K562 (cell line): ENCODE measurements around the gene KCNJ2. TPM values are rescaled to one million over a fixed set of nuclear protein-coding genes. Genes with fewer than 3 reads are reported as not detected.

ENCODE experiments used
- ARID2 ChIP-seq: fragments of 450-650 bp; IDR thresholded peaks from 2 replicates; pipeline ENCODE4 v1.6.1; 2017; ENCODE audit warnings: antibody characterized with exemption, mild to moderate bottlenecking
- DMBX1 ChIP-seq: fragments of 250-450 bp; sonication (Bioruptor Pico); IDR thresholded peaks from 2 replicates; pipeline ENCODE4 v1.8.0; 2022; ENCODE audit warnings: inconsistent platforms, mild to moderate bottlenecking, moderate library complexity, borderline replicate concordance
- LCOR ChIP-seq: sonication (generic); formaldehyde crosslinking; IDR thresholded peaks from 2 replicates; pipeline ENCODE4 v1.8.0; 2022; ENCODE audit warnings: mild to moderate bottlenecking, missing genetic modification reagents
- MXI1 ChIP-seq: IDR thresholded peaks from 2 replicates; pipeline ENCODE4 v1.6.1; 2011; ENCODE audit warnings: low read depth, mild to moderate bottlenecking, improper control_type of control experiment, low read length
- NFIX ChIP-seq: fragments of 250-450 bp; sonication (Bioruptor Pico); IDR thresholded peaks from 2 replicates; pipeline ENCODE4 v1.4.0; 2020; ENCODE audit warnings: low read depth, mild to moderate bottlenecking, moderate library complexity
- PCBP2 ChIP-seq: fragments of 200-400 bp; formaldehyde crosslinking; IDR thresholded peaks from 2 replicates; pipeline ENCODE4 v1.6.1; 2018; ENCODE audit warnings: low read length, low read depth, mild to moderate bottlenecking, moderate library complexity; ENCODE audit not compliant: poor library complexity, severe bottlenecking
- SIN3A ChIP-seq, 2 experiments: fragments of 150-350 bp in 1 of 2; IDR thresholded peaks; 2 replicates each; pipeline ENCODE4 v1.6.1; 2011 to 2016; ENCODE audit warnings: borderline replicate concordance in 2 of 2, low read depth in 2 of 2, low read length in 2 of 2, mild to moderate bottlenecking in 2 of 2, moderate library complexity in 2 of 2; ENCODE audit not compliant: control insufficient read depth in 1 of 2
- ZNF253 ChIP-seq: fragments of 250-450 bp; sonication (Bioruptor Pico); conservative IDR thresholded peaks from 2 replicates; pipeline ENCODE4 v1.6.1; 2021; ENCODE audit warnings: mild to moderate bottlenecking
- polyA plus RNA-seq, 8 experiments: library from polyadenylated mRNA; depleted of rRNA in 4 of 8; stranded (reverse) in 5 of 8; unstranded in 3 of 8; fragments of >200 nt; fragmentation: Nextera tagmentation in 2 of 8; fragmentation: Illumina TruSeq in 1 of 8; extraction: Ambion mirVana in 2 of 8; extraction: Trizol in 1 of 8; gene quantifications; 2 replicates each; pipeline versions ENCODE4 v1.2.1 to v1.2.3, GENCODE V29; 2011 to 2014; ENCODE audit warnings: inconsistent platforms in 1 of 8, missing spikeins in 1 of 8
- total RNA-seq, 7 experiments: library from RNA; depleted of rRNA in 6 of 7; stranded (reverse); fragments of >200 nt in 6 of 7; fragmentation: Illumina TruSeq in 2 of 7; extraction: Trizol in 2 of 7; gene quantifications; 2 replicates each; pipeline versions ENCODE4 v1.2.1 to v1.2.3, GENCODE V29; 2011 to 2021; ENCODE audit warnings: low replicate concordance in 1 of 7
- TF ChIP-seq, protein P1 (sequence below): fragments of 450-650 bp; IDR thresholded peaks from 2 replicates; pipeline ENCODE4 v1.6.1; 2017; ENCODE audit warnings: antibody characterized with exemption, mild to moderate bottlenecking
- TF ChIP-seq, protein P2 (sequence below): sonication (generic); formaldehyde crosslinking; IDR thresholded peaks from 2 replicates; pipeline ENCODE4 v1.8.0; 2023; ENCODE audit warnings: mild to moderate bottlenecking, missing genetic modification reagents
- TF ChIP-seq, protein P3 (sequence below), 2 experiments: fragments of 450-650 bp; IDR thresholded peaks; 2 replicates each; pipeline ENCODE4 v1.6.1; 2016; ENCODE audit warnings: mild to moderate bottlenecking in 2 of 2, borderline replicate concordance in 1 of 2, low read depth in 1 of 2, moderate library complexity in 1 of 2

KCNJ2 gene
- total and polyA plus RNA-seq, 9 of the 15 experiments (the other 6 are each of a cell fraction or from before 2014, with no cell fraction given), result not detected

DNA sequence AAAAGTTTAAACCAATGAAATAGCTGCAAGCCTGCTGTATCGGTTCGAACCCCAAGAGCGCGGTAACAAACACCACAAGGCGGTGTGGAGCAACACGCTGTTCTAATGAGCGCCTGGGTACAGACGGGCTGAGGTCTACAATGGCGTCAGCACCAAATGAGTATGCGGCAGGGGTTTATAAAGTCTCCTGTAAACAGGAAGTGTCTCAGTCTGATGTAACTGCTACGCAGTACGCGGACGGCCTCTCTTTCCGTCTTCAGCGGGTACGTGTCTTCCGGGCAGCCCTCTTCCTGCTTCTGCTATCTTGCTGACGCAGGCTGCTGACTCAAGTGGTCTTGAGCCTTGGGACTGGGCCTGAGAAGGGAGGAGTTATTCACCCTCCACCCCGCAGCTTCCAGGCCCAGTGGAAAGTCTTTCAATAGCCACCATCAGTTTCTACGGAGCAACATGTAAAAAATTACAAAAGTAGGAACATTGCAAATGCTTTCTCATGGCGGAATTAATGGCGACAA is 40.5 kb upstream of the KCNJ2 start (continued):
- TF ChIP-seq, protein P1, sequence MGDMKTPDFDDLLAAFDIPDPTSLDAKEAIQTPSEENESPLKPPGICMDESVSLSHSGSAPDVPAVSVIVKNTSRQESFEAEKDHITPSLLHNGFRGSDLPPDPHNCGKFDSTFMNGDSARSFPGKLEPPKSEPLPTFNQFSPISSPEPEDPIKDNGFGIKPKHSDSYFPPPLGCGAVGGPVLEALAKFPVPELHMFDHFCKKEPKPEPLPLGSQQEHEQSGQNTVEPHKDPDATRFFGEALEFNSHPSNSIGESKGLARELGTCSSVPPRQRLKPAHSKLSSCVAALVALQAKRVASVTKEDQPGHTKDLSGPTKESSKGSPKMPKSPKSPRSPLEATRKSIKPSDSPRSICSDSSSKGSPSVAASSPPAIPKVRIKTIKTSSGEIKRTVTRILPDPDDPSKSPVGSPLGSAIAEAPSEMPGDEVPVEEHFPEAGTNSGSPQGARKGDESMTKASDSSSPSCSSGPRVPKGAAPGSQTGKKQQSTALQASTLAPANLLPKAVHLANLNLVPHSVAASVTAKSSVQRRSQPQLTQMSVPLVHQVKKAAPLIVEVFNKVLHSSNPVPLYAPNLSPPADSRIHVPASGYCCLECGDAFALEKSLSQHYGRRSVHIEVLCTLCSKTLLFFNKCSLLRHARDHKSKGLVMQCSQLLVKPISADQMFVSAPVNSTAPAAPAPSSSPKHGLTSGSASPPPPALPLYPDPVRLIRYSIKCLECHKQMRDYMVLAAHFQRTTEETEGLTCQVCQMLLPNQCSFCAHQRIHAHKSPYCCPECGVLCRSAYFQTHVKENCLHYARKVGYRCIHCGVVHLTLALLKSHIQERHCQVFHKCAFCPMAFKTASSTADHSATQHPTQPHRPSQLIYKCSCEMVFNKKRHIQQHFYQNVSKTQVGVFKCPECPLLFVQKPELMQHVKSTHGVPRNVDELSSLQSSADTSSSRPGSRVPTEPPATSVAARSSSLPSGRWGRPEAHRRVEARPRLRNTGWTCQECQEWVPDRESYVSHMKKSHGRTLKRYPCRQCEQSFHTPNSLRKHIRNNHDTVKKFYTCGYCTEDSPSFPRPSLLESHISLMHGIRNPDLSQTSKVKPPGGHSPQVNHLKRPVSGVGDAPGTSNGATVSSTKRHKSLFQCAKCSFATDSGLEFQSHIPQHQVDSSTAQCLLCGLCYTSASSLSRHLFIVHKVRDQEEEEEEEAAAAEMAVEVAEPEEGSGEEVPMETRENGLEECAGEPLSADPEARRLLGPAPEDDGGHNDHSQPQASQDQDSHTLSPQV, result 0 out of 2 replicates have a peak, but pooled peaks have one; percentile 40
- peak in 1 of 2 experiments; percentile 72; a peak in 1 of 4 replicates for TF ChIP-seq SIN3A (IDR thresholded peaks at IDR 0.05; ENCODE audit: borderline replicate concordance in 2 of 2, control insufficient read depth in 1 of 2, low read depth in 2 of 2, low read length in 2 of 2)
- TF ChIP-seq MXI1, result no peak
- peak; percentile 40; the same call in 1 of the 2 replicates for TF ChIP-seq LCOR
- TF ChIP-seq, protein P2, sequence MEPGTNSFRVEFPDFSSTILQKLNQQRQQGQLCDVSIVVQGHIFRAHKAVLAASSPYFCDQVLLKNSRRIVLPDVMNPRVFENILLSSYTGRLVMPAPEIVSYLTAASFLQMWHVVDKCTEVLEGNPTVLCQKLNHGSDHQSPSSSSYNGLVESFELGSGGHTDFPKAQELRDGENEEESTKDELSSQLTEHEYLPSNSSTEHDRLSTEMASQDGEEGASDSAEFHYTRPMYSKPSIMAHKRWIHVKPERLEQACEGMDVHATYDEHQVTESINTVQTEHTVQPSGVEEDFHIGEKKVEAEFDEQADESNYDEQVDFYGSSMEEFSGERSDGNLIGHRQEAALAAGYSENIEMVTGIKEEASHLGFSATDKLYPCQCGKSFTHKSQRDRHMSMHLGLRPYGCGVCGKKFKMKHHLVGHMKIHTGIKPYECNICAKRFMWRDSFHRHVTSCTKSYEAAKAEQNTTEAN, result no peak
- no peak for TF ChIP-seq NFIX
- TF ChIP-seq DMBX1 (CRISPR knock-in tag), result no peak
- TF ChIP-seq, protein P3, sequence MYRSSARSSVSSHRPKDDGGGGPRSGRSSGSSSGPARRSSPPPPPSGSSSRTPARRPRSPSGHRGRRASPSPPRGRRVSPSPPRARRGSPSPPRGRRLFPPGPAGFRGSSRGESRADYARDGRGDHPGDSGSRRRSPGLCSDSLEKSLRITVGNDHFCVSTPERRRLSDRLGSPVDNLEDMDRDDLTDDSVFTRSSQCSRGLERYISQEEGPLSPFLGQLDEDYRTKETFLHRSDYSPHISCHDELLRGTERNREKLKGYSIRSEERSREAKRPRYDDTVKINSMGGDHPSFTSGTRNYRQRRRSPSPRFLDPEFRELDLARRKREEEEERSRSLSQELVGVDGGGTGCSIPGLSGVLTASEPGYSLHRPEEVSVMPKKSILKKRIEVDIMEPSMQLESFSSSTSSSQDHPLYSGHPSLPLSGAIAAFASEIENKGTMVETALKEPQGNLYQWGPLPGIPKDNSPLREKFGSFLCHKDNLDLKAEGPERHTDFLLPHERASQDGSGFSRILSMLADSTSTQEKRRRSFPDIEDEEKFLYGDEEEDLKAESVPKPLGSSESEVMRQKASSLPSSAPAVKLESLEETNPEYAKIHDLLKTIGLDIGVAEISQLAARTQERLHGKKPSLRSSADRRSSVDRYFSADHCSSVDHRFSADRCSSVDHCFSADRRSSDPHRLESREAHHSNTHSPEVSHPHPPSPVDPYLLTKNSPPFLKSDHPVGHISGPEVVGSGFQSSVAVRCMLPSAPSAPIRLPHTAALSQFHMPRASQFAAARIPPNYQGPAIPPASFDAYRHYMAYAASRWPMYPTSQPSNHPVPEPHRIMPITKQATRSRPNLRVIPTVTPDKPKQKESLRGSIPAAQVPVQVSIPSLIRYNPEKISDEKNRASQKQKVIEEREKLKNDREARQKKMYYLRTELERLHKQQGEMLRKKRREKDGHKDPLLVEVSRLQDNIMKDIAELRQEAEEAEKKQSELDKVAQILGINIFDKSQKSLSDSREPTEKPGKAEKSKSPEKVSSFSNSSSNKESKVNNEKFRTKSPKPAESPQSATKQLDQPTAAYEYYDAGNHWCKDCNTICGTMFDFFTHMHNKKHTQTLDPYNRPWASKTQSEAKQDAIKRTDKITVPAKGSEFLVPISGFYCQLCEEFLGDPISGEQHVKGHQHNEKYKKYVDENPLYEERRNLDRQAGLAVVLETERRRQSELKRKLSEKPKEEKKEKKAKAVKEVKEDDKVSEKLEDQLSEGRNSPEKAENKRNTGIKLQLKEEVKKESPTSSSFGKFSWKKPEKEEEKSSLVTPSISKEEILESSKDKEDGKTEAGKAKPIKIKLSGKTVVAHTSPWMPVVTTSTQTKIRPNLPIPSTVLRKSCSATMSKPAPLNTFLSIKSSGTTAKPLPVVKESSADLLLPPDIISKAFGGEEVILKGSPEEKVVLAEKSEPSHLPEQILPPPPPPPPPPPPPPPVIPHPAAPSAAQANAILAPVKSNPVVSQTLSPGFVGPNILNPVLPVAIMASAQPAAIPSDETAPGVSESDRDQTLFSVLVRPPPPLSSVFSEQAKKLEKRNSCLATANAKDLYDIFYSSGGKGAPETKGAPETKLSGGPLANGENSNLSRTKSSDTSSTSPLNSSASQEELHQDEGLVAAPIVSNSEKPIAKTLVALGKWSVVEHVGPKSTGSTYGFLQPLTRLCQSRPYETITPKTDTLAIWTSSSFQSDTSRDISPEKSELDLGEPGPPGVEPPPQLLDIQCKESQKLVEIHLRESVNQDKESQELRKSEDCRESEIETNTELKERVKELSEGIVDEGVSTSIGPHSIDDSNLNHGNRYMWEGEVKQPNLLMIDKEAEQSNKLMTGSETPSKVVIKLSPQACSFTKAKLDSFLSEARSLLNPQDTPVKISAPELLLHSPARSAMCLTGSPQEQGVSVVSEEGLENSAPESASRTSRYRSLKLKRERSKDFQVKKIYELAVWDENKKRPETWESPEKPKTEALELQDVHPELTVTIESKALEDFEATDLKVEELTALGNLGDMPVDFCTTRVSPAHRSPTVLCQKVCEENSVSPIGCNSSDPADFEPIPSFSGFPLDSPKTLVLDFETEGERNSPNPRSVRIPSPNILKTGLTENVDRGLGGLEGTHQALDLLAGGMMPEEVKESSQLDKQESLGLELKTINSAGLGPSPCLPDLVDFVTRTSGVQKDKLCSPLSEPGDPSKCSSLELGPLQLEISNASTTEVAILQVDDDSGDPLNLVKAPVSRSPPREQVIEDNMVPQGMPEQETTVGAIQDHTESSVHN (IDR thresholded peaks at IDR 0.05; ENCODE audit: borderline replicate concordance in 1 of 2, low read depth in 1 of 2), result peak in 1 of 2 experiments; percentile 34; a peak in 1 of 4 replicates
- TF ChIP-seq PCBP2, result no peak
- TF ChIP-seq ARID2, result no peak
- no peak for TF ChIP-seq ZNF253 (CRISPR knock-in tag)
